ENCODE data around the gene CASP8AP2. TPM values are rescaled to one million over a fixed set of nuclear protein-coding genes. Genes with fewer than 3 reads are reported as not detected.

CASP8AP2 gene
- polyA plus RNA-seq, 1 donor from 2014 or later: 16.8 TPM

DNA sequence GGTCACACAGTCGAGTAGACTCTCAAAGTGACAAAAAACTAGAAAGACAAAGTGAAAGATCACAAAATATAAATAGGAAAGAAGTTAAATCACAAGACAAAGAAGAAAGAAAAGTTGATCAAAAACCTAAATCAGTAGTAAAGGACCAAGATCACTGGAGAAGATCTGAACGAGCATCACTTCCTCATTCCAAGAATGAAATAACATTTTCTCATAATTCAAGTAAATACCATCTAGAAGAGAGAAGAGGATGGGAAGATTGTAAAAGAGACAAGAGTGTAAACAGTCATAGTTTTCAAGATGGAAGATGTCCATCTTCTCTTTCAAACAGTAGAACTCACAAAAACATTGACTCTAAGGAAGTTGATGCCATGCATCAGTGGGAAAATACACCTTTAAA lies 33.0 kb downstream of the CASP8AP2 start (continued):
- TF ChIP-seq, protein P1, sequence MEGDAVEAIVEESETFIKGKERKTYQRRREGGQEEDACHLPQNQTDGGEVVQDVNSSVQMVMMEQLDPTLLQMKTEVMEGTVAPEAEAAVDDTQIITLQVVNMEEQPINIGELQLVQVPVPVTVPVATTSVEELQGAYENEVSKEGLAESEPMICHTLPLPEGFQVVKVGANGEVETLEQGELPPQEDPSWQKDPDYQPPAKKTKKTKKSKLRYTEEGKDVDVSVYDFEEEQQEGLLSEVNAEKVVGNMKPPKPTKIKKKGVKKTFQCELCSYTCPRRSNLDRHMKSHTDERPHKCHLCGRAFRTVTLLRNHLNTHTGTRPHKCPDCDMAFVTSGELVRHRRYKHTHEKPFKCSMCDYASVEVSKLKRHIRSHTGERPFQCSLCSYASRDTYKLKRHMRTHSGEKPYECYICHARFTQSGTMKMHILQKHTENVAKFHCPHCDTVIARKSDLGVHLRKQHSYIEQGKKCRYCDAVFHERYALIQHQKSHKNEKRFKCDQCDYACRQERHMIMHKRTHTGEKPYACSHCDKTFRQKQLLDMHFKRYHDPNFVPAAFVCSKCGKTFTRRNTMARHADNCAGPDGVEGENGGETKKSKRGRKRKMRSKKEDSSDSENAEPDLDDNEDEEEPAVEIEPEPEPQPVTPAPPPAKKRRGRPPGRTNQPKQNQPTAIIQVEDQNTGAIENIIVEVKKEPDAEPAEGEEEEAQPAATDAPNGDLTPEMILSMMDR (IDR thresholded peaks at IDR 0.05; ENCODE audit: poor library complexity, severe bottlenecking): no peak
- TF ChIP-seq MXI1 (conservative IDR thresholded peaks at IDR 0.05; ENCODE audit: poor library complexity, severe bottlenecking): no peak

DNA sequence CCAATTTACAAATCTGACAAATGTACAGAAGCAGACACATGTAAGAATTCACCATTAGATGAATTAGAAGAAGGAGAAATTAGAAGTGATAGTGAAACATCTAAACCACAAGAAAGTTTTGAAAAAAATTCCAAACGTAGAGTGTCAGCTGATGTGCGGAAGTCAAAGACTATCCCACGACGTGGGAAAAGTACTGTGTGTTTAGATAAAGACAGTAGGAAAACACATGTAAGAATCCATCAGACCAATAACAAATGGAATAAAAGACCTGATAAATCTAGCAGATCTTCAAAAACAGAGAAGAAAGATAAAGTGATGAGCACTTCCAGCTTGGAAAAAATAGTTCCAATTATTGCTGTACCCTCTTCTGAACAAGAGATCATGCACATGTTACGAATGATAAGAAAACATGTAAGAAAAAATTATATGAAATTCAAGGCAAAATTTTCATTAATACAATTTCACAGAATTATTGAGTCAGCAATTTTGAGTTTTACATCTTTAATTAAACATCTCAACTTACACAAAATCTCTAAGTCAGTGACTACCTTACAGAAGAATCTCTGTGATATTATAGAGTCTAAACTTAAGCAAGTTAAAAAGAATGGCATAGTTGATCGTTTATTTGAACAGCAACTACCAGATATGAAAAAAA lies 36.5 kb downstream of the CASP8AP2 start:
- H4K20me1 ChIP-seq (ENCODE audit: insufficient read depth): no peaks in the 10 kb centered on the region
- H3K27me3 ChIP-seq (ENCODE audit: insufficient read depth, low read depth, low read length): no peaks in the 10 kb centered on the region
- H3K9me2 ChIP-seq (ENCODE audit: insufficient read depth, low read length): no peaks in the 10 kb centered on the region
- H3F3A ChIP-seq (ENCODE audit: insufficient read depth, low read length, poor library complexity, severe bottlenecking): no peaks in the 10 kb centered on the region
- H3K4me3 ChIP-seq (ENCODE audit: low read length): no peak overlapping the region
- H3K4me2 ChIP-seq (ENCODE audit: low read length): no peak overlapping the region
- peaks cover 19% of the 10 kb centered on the region for H3K36me3 ChIP-seq (ENCODE audit: insufficient read depth, low read length)
- TF ChIP-seq EZH2 (IDR thresholded peaks at IDR 0.05; ENCODE audit: borderline replicate concordance, insufficient read depth, low read length, poor library complexity, severe bottlenecking): no peak
- no peak overlapping the region for H3K9ac ChIP-seq (ENCODE audit: low read length)
- no peak overlapping the region for H2AFZ ChIP-seq (ENCODE audit: low read depth, low read length)
- no peaks in the 10 kb centered on the region for H3K9me3 ChIP-seq (ENCODE audit: low read length)
- H3K27ac ChIP-seq (ENCODE audit: low read length): no peak overlapping the region
- H3K79me2 ChIP-seq (replicated peaks; ENCODE audit: insufficient read depth, low read length): no peaks in the 10 kb centered on the region

DNA sequence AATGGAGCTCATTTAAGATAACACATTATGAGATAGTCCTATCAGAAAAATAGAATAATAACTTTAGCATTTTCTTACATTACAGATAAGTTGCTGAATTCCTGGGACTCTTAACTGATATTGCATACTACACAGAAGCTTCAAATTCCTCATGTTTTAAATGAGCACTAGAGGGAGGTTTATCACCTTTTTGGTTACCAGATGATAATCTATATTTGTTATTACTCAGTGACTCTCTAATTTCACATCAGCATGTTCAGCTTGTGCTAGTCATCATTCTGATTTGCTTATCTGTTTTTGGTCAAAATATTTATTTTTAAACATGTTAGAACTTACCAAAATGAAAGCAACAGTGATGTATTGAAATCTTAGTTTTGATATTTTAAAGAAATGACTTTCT lies 44.0 kb downstream of the CASP8AP2 start:
- Histone ChIP-seq H3K79me2 (replicated peaks; ENCODE audit: insufficient read depth, low read length) (no peaks in the 10 kb centered on the region), H3K27me3 (ENCODE audit: insufficient read depth, low read depth, low read length) (no peaks in the 10 kb centered on the region), H3K36me3 (ENCODE audit: insufficient read depth, low read length) (no peaks in the 10 kb centered on the region), H3K27ac (ENCODE audit: low read length) (no peak overlapping the region), H3F3A (ENCODE audit: insufficient read depth, low read length, poor library complexity, severe bottlenecking) (no peaks in the 10 kb centered on the region), H3K9ac (ENCODE audit: low read length) (no peak overlapping the region), H3K9me3 (ENCODE audit: low read length) (no peaks in the 10 kb centered on the region), H3K9me2 (ENCODE audit: insufficient read depth, low read length) (no peaks in the 10 kb centered on the region), H3K4me3 (ENCODE audit: low read length) (no peak overlapping the region), H3K4me2 (ENCODE audit: low read length) (no peak overlapping the region), H4K20me1 (ENCODE audit: insufficient read depth) (no peaks in the 10 kb centered on the region), H2AFZ (ENCODE audit: low read depth, low read length) (no peak overlapping the region)
- TF ChIP-seq, protein P1 (IDR thresholded peaks at IDR 0.05; ENCODE audit: poor library complexity, severe bottlenecking): no peak
- TF ChIP-seq POLR2AphosphoS5 (IDR thresholded peaks at IDR 0.05): no peak
- TF ChIP-seq RAD21 (conservative IDR thresholded peaks at IDR 0.05): no peak
- TF ChIP-seq, protein P2, sequence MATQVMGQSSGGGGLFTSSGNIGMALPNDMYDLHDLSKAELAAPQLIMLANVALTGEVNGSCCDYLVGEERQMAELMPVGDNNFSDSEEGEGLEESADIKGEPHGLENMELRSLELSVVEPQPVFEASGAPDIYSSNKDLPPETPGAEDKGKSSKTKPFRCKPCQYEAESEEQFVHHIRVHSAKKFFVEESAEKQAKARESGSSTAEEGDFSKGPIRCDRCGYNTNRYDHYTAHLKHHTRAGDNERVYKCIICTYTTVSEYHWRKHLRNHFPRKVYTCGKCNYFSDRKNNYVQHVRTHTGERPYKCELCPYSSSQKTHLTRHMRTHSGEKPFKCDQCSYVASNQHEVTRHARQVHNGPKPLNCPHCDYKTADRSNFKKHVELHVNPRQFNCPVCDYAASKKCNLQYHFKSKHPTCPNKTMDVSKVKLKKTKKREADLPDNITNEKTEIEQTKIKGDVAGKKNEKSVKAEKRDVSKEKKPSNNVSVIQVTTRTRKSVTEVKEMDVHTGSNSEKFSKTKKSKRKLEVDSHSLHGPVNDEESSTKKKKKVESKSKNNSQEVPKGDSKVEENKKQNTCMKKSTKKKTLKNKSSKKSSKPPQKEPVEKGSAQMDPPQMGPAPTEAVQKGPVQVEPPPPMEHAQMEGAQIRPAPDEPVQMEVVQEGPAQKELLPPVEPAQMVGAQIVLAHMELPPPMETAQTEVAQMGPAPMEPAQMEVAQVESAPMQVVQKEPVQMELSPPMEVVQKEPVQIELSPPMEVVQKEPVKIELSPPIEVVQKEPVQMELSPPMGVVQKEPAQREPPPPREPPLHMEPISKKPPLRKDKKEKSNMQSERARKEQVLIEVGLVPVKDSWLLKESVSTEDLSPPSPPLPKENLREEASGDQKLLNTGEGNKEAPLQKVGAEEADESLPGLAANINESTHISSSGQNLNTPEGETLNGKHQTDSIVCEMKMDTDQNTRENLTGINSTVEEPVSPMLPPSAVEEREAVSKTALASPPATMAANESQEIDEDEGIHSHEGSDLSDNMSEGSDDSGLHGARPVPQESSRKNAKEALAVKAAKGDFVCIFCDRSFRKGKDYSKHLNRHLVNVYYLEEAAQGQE (IDR thresholded peaks at IDR 0.05; ENCODE audit: borderline replicate concordance): no peak
- no peak for TF ChIP-seq SMC3 (conservative IDR thresholded peaks at IDR 0.05; ENCODE audit: poor library complexity)
